Fibroblast of villous mesenchyme (primary cell): Measurements from ENCODE around the gene TACC2. TPM values are rescaled to one million over a fixed set of nuclear protein-coding genes. Genes with fewer than 3 reads are reported as not detected.

ENCODE experiments used
- DNase-seq: peaks from one replicate; pipeline ENCODE4 v3.0.0-alpha.2; 2010; ENCODE audit warnings: low read depth
- H3K4me3 ChIP-seq: 2 replicates; pipeline ENCODE4 v1.5.1; 2011; ENCODE audit warnings: low read depth, mild to moderate bottlenecking, low read length
- CTCF ChIP-seq: IDR thresholded peaks from 2 replicates; pipeline ENCODE4 v1.5.1; 2012; ENCODE audit warnings: low read depth, mild to moderate bottlenecking, low read length; ENCODE audit not compliant: insufficient read depth
- total RNA-seq: library from RNA; depleted of rRNA; stranded (reverse); fragments of >200 nt; gene quantifications from 2 replicates; pipeline ENCODE4 v1.2.3, GENCODE V29; 2012

Gene TACC2
- total RNA-seq, 1 donor, result 5.6 TPM

DNA sequence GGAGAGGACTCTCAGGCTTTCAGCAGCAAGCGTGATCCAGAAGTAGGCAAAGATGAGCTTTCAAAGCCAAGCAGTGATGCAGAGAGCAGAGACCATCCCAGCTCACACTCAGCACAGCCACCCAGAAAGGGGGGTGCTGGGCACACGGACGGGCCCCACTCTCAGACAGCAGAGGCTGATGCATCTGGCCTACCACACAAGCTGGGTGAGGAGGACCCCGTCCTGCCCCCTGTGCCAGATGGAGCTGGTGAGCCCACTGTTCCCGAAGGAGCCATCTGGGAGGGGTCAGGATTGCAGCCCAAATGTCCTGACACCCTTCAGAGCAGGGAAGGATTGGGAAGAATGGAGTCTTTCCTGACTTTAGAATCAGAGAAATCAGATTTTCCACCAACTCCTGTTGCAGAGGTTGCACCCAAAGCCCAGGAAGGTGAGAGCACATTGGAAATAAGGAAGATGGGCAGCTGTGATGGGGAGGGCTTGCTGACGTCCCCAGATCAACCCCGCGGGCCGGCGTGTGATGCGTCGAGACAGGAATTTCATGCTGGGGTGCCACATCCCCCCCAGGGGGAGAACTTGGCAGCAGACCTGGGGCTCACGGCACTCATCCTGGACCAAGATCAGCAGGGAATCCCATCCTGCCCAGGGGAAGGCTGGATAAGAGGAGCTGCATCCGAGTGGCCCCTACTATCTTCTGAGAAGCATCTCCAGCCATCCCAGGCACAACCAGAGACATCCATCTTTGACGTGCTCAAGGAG, 95.5 kb downstream of the TACC2 start:
- H3K4me3 ChIP-seq, result no peak overlapping the region
- no peak for DNase-seq
- TF ChIP-seq CTCF, result no peak

DNA sequence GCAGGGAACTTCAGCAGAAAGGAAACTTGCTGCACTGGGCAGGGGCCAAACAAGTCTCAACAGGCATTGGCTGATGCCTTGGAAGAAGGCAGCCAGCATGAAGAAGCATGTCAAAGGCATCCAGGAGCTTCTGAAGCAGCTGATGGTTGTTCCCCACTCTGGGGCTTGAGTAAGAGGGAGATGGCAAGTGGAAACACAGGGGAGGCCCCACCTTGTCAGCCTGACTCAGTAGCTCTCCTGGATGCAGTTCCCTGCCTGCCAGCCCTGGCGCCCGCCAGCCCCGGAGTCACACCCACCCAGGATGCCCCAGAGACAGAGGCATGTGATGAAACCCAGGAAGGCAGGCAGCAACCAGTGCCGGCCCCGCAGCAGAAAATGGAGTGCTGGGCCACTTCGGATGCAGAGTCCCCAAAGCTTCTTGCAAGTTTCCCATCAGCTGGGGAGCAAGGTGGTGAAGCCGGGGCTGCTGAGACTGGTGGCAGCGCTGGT, 96.5 kb downstream of the TACC2 start:
- TF ChIP-seq CTCF, result no peak
- no peak for DNase-seq
- H3K4me3 ChIP-seq, result no peak overlapping the region

DNA sequence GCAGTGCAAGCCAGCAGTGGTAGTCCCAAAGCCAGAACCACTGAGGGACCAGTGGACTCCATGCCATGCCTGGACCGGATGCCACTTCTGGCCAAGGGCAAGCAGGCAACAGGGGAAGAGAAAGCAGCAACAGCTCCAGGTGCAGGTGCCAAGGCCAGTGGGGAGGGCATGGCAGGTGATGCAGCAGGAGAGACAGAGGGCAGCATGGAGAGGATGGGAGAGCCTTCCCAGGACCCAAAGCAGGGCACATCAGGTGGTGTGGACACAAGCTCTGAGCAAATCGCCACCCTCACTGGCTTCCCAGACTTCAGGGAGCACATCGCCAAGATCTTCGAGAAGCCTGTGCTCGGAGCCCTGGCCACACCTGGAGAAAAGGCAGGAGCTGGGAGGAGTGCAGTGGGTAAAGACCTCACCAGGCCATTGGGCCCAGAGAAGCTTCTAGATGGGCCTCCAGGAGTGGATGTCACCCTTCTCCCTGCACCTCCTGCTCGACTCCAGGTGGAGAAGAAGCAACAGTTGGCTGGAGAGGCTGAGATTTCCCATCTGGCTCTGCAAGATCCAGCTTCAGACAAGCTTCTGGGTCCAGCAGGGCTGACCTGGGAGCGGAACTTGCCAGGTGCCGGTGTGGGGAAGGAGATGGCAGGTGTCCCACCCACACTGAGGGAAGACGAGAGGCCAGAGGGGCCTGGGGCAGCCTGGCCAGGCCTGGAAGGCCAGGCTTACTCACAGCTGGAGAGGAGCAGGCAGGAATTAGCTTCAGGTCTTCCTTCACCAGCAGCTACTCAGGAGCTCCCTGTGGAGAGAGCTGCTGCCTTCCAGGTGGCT, 97.7 kb downstream of the TACC2 start:
- no peak for TF ChIP-seq CTCF
- no peak for DNase-seq
- H3K4me3 ChIP-seq, result no peak overlapping the region

DNA sequence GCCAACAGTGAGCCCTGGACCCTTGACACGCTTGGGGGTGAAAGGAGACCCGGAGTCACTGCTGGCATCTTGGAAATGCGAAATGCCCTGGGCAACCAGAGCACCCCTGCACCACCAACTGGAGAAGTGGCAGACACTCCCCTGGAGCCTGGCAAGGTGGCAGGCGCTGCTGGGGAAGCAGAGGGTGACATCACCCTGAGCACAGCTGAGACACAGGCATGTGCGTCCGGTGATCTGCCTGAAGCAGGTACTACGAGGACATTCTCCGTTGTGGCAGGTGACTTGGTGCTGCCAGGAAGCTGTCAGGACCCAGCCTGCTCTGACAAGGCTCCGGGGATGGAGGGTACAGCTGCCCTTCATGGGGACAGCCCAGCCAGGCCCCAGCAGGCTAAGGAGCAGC, 98.5 kb downstream of the TACC2 start:
- H3K4me3 ChIP-seq, result no peak overlapping the region
- no peak for TF ChIP-seq CTCF
- no peak for DNase-seq

- no peak for TF ChIP-seq CTCF
- H3K4me3 ChIP-seq, result no peak overlapping the region
- no peak for DNase-seq
These were observed 100.5 kb downstream of the TACC2 start for GRCh38 chr10:122089311-122090017.

GRCh38 chr10:122091722-122092121, 102.8 kb downstream of the TACC2 start:
- no peak for DNase-seq
- TF ChIP-seq CTCF, result no peak
- no peak overlapping the region for H3K4me3 ChIP-seq
